Uterus (tissue), 2 donors: ENCODE results near the gene BTBD9.

Source experiments
- CTCF ChIP-seq, 4 experiments: fragments of 200-600 bp in 2 of 4; fragments of 450-650 bp in 2 of 4; sonication (generic) in 2 of 4; IDR thresholded peaks; one replicate each; pipeline ENCODE4 v1.5.1; 2016 to 2019; ENCODE audit warnings: antibody characterized with exemption in 4 of 4, mild to moderate bottlenecking in 2 of 4, moderate library complexity in 1 of 4
- POLR2A ChIP-seq, 2 donors: fragments of 450-650 bp; IDR thresholded peaks; one replicate each; pipeline ENCODE4 v1.6.1; 2016; ENCODE audit warnings: antibody characterized with exemption in 2 of 2, mild to moderate bottlenecking in 1 of 2, moderate library complexity in 1 of 2

- no peak for TF ChIP-seq CTCF (IDR thresholded peaks at IDR 0.05)
- no peak for TF ChIP-seq POLR2A (IDR thresholded peaks at IDR 0.05)
Measured at GRCh38 chr6:38443352-38444144, 196.2 kb downstream of the BTBD9 start.
